ENCODE data around the gene POLR2F.

- TF ChIP-seq, protein P1, sequence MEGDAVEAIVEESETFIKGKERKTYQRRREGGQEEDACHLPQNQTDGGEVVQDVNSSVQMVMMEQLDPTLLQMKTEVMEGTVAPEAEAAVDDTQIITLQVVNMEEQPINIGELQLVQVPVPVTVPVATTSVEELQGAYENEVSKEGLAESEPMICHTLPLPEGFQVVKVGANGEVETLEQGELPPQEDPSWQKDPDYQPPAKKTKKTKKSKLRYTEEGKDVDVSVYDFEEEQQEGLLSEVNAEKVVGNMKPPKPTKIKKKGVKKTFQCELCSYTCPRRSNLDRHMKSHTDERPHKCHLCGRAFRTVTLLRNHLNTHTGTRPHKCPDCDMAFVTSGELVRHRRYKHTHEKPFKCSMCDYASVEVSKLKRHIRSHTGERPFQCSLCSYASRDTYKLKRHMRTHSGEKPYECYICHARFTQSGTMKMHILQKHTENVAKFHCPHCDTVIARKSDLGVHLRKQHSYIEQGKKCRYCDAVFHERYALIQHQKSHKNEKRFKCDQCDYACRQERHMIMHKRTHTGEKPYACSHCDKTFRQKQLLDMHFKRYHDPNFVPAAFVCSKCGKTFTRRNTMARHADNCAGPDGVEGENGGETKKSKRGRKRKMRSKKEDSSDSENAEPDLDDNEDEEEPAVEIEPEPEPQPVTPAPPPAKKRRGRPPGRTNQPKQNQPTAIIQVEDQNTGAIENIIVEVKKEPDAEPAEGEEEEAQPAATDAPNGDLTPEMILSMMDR (conservative IDR thresholded peaks at IDR 0.05 in 1 of 2, IDR thresholded peaks at IDR 0.05 in 1 of 2; ENCODE audit: extremely low read depth in 1 of 2, insufficient read depth in 1 of 2, low read depth in 1 of 2, low read length in 2 of 2) = no peak
- no peak for TF ChIP-seq EZH2 (IDR thresholded peaks at IDR 0.05; ENCODE audit: borderline replicate concordance, low read length)
These were observed 38.4 kb downstream of the POLR2F start for GRCh38 chr22:37991731-37992442.
